Neural progenitor cell (in vitro differentiated cells): ENCODE results near the gene CFAP410. TPM values are rescaled to one million over a fixed set of nuclear protein-coding genes. Genes with fewer than 3 reads are reported as not detected.

ENCODE experiments used
- DNase-seq: peaks from one replicate; pipeline ENCODE4 v3.0.0-alpha.2; 2016; ENCODE audit warnings: low spot score
- H2AFZ ChIP-seq: fragments of 200-600 bp; sonication (generic); replicated peaks from 2 replicates; pipeline ENCODE4 v1.6.1; 2016; ENCODE audit warnings: antibody characterized with exemption
- H3F3A ChIP-seq: fragments of 200-600 bp; sonication (generic); 2 replicates; pipeline ENCODE4 v1.6.1; 2016; ENCODE audit warnings: antibody characterized with exemption, low read depth
- H3K27ac ChIP-seq: fragments of 200-600 bp; sonication (generic); 2 replicates; pipeline ENCODE4 v1.5.1; 2016; ENCODE audit warnings: mild to moderate bottlenecking
- H3K27me3 ChIP-seq: fragments of 200-600 bp; sonication (generic); 2 replicates; pipeline ENCODE4 v1.6.1; 2016; ENCODE audit warnings: mild to moderate bottlenecking, moderate library complexity
- H3K36me3 ChIP-seq: fragments of 200-600 bp; sonication (generic); 2 replicates; pipeline ENCODE4 v1.5.1; 2016
- H3K4me1 ChIP-seq: fragments of 200-600 bp; sonication (generic); 2 replicates; pipeline ENCODE4 v1.6.1; 2016; ENCODE audit warnings: mixed run types
- H3K4me2 ChIP-seq: fragments of 200-600 bp; sonication (generic); 2 replicates; pipeline ENCODE4 v1.6.1; 2016
- H3K4me3 ChIP-seq: fragments of 200-600 bp; sonication (generic); 2 replicates; pipeline ENCODE4 v1.5.1; 2016
- H3K79me2 ChIP-seq: fragments of 200-600 bp; sonication (generic); 2 replicates; pipeline ENCODE4 v1.6.1; 2016; ENCODE audit warnings: low read depth
- H3K9ac ChIP-seq: fragments of 200-600 bp; sonication (generic); 2 replicates; pipeline ENCODE4 v1.6.1; 2016
- H3K9me3 ChIP-seq: fragments of 200-600 bp; sonication (generic); 2 replicates; pipeline ENCODE4 v1.5.1; 2016; ENCODE audit warnings: low read depth
- H4K20me1 ChIP-seq: fragments of 200-600 bp; sonication (generic); 2 replicates; pipeline ENCODE4 v1.6.1; 2016; ENCODE audit warnings: low read depth
- H3K27ac Mint-ChIP-seq: 3 replicates; pipeline ENCODE4 v1.8.0; 2021; ENCODE audit warnings: mixed read lengths
- H3K27me3 Mint-ChIP-seq: 2 replicates; pipeline ENCODE4 v1.8.0; 2022; ENCODE audit warnings: low read depth, mild to moderate bottlenecking, inconsistent platforms, moderate library complexity, mixed read lengths; ENCODE audit not compliant: insufficient read depth
- H3K36me3 Mint-ChIP-seq: 3 replicates; pipeline ENCODE4 v1.8.0; 2021; ENCODE audit warnings: mixed read lengths
- H3K4me1 Mint-ChIP-seq: 3 replicates; pipeline ENCODE4 v1.8.0; 2021; ENCODE audit warnings: mixed read lengths
- H3K4me3 Mint-ChIP-seq: 3 replicates; pipeline ENCODE4 v1.8.0; 2021; ENCODE audit warnings: mild to moderate bottlenecking, moderate library complexity, mixed read lengths
- H3K9me3 Mint-ChIP-seq: 3 replicates; pipeline ENCODE4 v1.8.0; 2020; ENCODE audit warnings: mixed read lengths
- EZH2 ChIP-seq: fragments of 200-600 bp; sonication (generic); IDR thresholded peaks from 2 replicates; pipeline ENCODE4 v1.6.1; 2017; ENCODE audit warnings: antibody characterized with exemption, mild to moderate bottlenecking, moderate library complexity
- EZH2phosphoT487 ChIP-seq: fragments of 200-600 bp; sonication (generic); IDR thresholded peaks from 2 replicates; pipeline ENCODE4 v1.6.1; 2017; ENCODE audit warnings: antibody characterized with exemption
- total RNA-seq: library from RNA; depleted of rRNA; stranded (reverse); fragments of >200 nt; gene quantifications from 2 replicates; pipeline ENCODE4 v1.2.3, GENCODE V29; 2015; ENCODE audit warnings: low replicate concordance
- TF ChIP-seq, protein P1 (sequence below): fragments of 200-600 bp; sonication (generic); IDR thresholded peaks from 2 replicates; pipeline ENCODE4 v1.5.1; 2017; ENCODE audit warnings: antibody characterized with exemption, mild to moderate bottlenecking

Gene CFAP410
- total RNA-seq, 1 donor from 2014 or later = 7.5 TPM

DNA sequence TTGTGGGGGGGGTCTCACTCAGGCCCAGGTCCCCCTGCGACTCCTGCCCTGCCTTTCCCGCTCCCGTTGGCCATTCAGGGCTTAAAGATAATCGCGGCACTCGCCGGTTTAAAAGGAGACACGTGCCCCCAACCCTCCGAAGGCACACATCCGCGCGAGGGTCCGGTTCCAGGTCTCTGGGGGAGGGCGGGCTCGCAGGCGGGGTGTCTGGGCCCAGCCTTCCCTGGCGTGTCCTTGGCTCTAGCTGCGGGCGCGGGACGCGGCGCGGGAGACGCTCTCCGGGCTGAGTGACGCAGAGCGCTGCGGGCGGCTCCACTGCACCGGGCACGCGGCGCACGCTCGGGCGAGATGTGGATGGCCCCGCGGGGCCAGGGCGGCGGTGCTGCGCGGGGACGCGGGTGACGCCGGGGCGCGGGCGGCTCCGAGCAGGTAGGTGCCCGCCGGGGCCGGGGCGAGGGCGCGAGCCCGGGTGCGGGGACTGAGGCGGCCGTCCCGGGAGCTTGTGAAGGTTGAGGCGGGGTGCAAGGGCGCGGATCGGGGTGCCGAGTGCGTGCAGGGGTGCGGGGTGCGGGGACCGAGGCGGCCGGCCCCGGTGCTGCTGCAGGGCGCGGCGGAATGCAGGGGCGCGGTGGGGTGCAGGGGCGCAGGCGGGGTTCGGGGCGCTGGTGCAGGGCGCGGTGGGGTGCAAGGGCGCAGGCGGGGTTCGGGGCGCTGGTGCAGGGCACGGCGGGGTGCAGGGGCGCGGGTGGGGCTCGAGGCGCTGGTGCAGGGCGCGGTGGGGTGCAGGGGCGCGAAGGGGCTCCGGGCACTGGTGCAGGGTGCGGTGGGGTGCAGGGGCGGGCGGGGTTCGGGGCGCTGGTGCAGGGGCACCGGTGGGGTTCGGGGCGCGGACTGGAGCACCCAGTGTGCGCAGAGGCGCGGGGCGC is 10.9 kb upstream of the CFAP410 start:
- Histone ChIP-seq H3K27me3 (no peaks in the 10 kb centered on the region), H3K9ac (no peak overlapping the region), H3K27ac (no peak overlapping the region), H3K4me1 (no peaks in the 10 kb centered on the region), H3K4me2 (no peak overlapping the region), H3F3A (no peaks in the 10 kb centered on the region), H3K36me3 (no peaks in the 10 kb centered on the region), H3K4me3 (no peak overlapping the region), H2AFZ (no peak overlapping the region), H3K9me3 (no peaks in the 10 kb centered on the region), H3K79me2 (no peaks in the 10 kb centered on the region), H4K20me1 (no peaks in the 10 kb centered on the region)
- H3K4me3 Mint-ChIP-seq = no peak overlapping the region
- H3K36me3 Mint-ChIP-seq = no peaks in the 10 kb centered on the region
- TF ChIP-seq EZH2 (no peak), EZH2phosphoT487 (no peak)
- TF ChIP-seq, protein P1, sequence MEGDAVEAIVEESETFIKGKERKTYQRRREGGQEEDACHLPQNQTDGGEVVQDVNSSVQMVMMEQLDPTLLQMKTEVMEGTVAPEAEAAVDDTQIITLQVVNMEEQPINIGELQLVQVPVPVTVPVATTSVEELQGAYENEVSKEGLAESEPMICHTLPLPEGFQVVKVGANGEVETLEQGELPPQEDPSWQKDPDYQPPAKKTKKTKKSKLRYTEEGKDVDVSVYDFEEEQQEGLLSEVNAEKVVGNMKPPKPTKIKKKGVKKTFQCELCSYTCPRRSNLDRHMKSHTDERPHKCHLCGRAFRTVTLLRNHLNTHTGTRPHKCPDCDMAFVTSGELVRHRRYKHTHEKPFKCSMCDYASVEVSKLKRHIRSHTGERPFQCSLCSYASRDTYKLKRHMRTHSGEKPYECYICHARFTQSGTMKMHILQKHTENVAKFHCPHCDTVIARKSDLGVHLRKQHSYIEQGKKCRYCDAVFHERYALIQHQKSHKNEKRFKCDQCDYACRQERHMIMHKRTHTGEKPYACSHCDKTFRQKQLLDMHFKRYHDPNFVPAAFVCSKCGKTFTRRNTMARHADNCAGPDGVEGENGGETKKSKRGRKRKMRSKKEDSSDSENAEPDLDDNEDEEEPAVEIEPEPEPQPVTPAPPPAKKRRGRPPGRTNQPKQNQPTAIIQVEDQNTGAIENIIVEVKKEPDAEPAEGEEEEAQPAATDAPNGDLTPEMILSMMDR = no peak
- no peaks in the 10 kb centered on the region for H3K4me1 Mint-ChIP-seq
- peaks cover 3% of the 10 kb centered on the region for H3K27me3 Mint-ChIP-seq
- no peak overlapping the region for H3K27ac Mint-ChIP-seq
- H3K9me3 Mint-ChIP-seq = no peaks in the 10 kb centered on the region
- no peak for DNase-seq

DNA sequence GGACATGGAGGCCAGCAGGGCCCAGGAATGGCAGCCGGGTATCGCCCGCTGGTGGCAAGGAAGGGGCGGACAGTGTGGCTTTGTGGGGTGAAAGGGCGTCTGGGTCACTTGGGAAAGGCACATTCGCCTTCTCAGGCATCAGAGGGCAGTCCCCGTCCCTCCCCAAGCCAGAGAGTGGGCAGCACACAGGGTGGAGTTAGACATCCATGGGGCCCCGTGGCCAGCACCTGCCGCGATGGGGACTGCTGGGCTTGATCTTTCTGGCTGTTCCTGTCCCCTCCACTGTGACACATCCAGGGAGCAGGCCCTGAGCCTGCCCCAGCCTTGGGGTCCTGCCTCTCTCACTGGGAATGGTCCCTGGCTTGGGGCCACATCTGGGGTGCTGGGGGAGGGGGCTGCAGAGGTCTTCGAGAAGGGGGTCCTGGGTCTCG is 10.2 kb upstream of the CFAP410 start:
- H3K27me3 ChIP-seq = no peaks in the 10 kb centered on the region
- Mint-ChIP-seq H3K4me1 (no peaks in the 10 kb centered on the region), H3K27me3 (peaks cover 3% of the 10 kb centered on the region), H3K27ac (no peak overlapping the region), H3K4me3 (no peak overlapping the region), H3K9me3 (no peaks in the 10 kb centered on the region), H3K36me3 (no peaks in the 10 kb centered on the region)
- H3F3A ChIP-seq = no peaks in the 10 kb centered on the region
- H2AFZ ChIP-seq = no peak overlapping the region
- no peaks in the 10 kb centered on the region for H3K36me3 ChIP-seq
- no peak overlapping the region for H3K4me2 ChIP-seq
- no peaks in the 10 kb centered on the region for H3K79me2 ChIP-seq
- H3K4me1 ChIP-seq = no peaks in the 10 kb centered on the region
- H4K20me1 ChIP-seq = no peaks in the 10 kb centered on the region
- TF ChIP-seq, protein P1 = no peak
- DNase-seq = no peak
- H3K27ac ChIP-seq = no peak overlapping the region
- no peaks in the 10 kb centered on the region for H3K9me3 ChIP-seq
- no peak overlapping the region for H3K4me3 ChIP-seq
- no peak overlapping the region for H3K9ac ChIP-seq

DNA sequence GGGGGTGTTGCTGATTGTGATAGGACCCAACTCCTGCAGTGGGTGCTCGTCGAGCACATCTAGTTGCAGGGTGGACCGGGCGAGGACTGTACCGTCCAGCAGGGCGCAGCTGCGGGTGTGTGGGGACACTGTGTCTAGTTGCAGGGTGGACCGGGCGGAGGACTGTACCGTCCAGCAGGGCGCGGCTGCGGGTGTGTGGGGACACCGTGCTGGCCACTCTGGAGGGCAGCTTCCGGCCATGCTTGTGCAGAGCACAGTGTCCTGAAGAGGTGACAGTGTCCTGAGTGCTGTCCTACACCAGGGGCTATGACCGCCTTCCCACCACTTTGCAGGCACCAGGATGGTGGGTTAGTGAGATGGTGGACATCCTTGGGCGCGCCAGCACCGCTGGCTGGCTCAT is 9.7 kb upstream of the CFAP410 start:
- Mint-ChIP-seq H3K27me3 (peaks cover 3% of the 10 kb centered on the region), H3K4me1 (no peaks in the 10 kb centered on the region), H3K36me3 (no peaks in the 10 kb centered on the region), H3K9me3 (no peaks in the 10 kb centered on the region), H3K4me3 (no peak overlapping the region), H3K27ac (no peak overlapping the region)
- H2AFZ ChIP-seq = no peak overlapping the region
- no peak for DNase-seq
- H3K4me1 ChIP-seq = no peaks in the 10 kb centered on the region
- H3K9me3 ChIP-seq = no peaks in the 10 kb centered on the region
- no peak for TF ChIP-seq EZH2
- TF ChIP-seq EZH2phosphoT487 = no peak
- TF ChIP-seq, protein P1 = no peak
- H3K79me2 ChIP-seq = no peaks in the 10 kb centered on the region
- no peaks in the 10 kb centered on the region for H3F3A ChIP-seq
- no peak overlapping the region for H3K4me3 ChIP-seq
- no peak overlapping the region for H3K4me2 ChIP-seq
- no peak overlapping the region for H3K9ac ChIP-seq
- no peak overlapping the region for H3K27ac ChIP-seq
- H3K36me3 ChIP-seq = no peaks in the 10 kb centered on the region
- no peaks in the 10 kb centered on the region for H3K27me3 ChIP-seq
- no peaks in the 10 kb centered on the region for H4K20me1 ChIP-seq
